GM19467 (cell line): ENCODE measurements around the gene SUGP2.
A peak's percentile ranks its signal among the peaks of the same experiment; 100 is the strongest.
"Not testable (repeated sequence)": the region's sequence is repeated elsewhere in the genome, so short reads cannot be mapped to it uniquely, and the experiment has no call there.

ENCODE experiments used
- ATAC-seq: cut with Tn5 transposase; IDR thresholded peaks from one replicate; pipeline ENCODE4 v1.9.1; 2021; ENCODE audit warnings: mild to moderate bottlenecking, moderate library complexity; ENCODE audit not compliant: unreplicated experiment

The SUGP2 gene

GRCh38 chr19:19034204-19034624, 897 bp upstream of the SUGP2 start:
- ATAC-seq = peak; percentile 39

GRCh38 chr19:19033176-19033425, 216 bp downstream of the SUGP2 start:
- no peak for ATAC-seq

GRCh38 chr19:19032420-19033175, 719 bp downstream of the SUGP2 start:
- peak; percentile 2 for ATAC-seq

- no peak for ATAC-seq
These were observed 1.4 kb downstream of the SUGP2 start for GRCh38 chr19:19031891-19032290.

GRCh38 chr19:19028526-19028925, 4.8 kb downstream of the SUGP2 start:
- no peak for ATAC-seq

GRCh38 chr19:19027228-19027627, 6.1 kb downstream of the SUGP2 start:
- no peak for ATAC-seq

- no peak for ATAC-seq
These were observed 6.9 kb downstream of the SUGP2 start for GRCh38 chr19:19026299-19026971.

- ATAC-seq = no peak
These were observed 7.5 kb downstream of the SUGP2 start for GRCh38 chr19:19025861-19026260.

- not testable (repeated sequence) for ATAC-seq
These were observed 9.9 kb downstream of the SUGP2 start for GRCh38 chr19:19023376-19023775.

GRCh38 chr19:19022380-19022961, 10.8 kb downstream of the SUGP2 start:
- ATAC-seq = no peak

- ATAC-seq = no peak
These were observed 12.2 kb downstream of the SUGP2 start for GRCh38 chr19:19021115-19021514.

- no peak for ATAC-seq
These were observed 22.8 kb downstream of the SUGP2 start for GRCh38 chr19:19010551-19010950.

- ATAC-seq = no peak
These were observed 23.4 kb downstream of the SUGP2 start for GRCh38 chr19:19009951-19010350.

GRCh38 chr19:19006213-19006612, 27.1 kb downstream of the SUGP2 start:
- ATAC-seq = no peak

GRCh38 chr19:19004144-19004543, 29.2 kb downstream of the SUGP2 start:
- ATAC-seq = no peak

- no peak for ATAC-seq
These were observed 33.3 kb downstream of the SUGP2 start for GRCh38 chr19:18999896-19000620.

GRCh38 chr19:18999016-18999758, 34.1 kb downstream of the SUGP2 start:
- no peak for ATAC-seq

- ATAC-seq = no peak
These were observed 35.0 kb downstream of the SUGP2 start for GRCh38 chr19:18998276-18998675.

GRCh38 chr19:18996796-18997394, 36.4 kb downstream of the SUGP2 start:
- ATAC-seq = no peak

- ATAC-seq = no peak
These were observed 37.0 kb downstream of the SUGP2 start for GRCh38 chr19:18996351-18996750.

GRCh38 chr19:18995804-18996241, 37.5 kb downstream of the SUGP2 start:
- ATAC-seq = no peak
